Nephron progenitor cell (in vitro differentiated cells): ENCODE measurements around the gene AFG1L.
A peak's percentile ranks its signal among the peaks of the same experiment; 100 is the strongest.
"Not testable (repeated sequence)": the region's sequence is repeated elsewhere in the genome, so short reads cannot be mapped to it uniquely, and the experiment has no call there.

Source experiments
- DNase-seq: peaks from one replicate; pipeline ENCODE4 v3.0.0; 2021
- H3K27ac Mint-ChIP-seq: 2 replicates; pipeline ENCODE4 v1.8.0; 2021; ENCODE audit warnings: mild to moderate bottlenecking, moderate library complexity, mixed read lengths
- H3K27me3 Mint-ChIP-seq: 2 replicates; pipeline ENCODE4 v1.8.0; 2021; ENCODE audit warnings: mild to moderate bottlenecking, low read depth, mixed read lengths; ENCODE audit not compliant: poor library complexity
- H3K36me3 Mint-ChIP-seq: 2 replicates; pipeline ENCODE4 v1.8.0; 2021; ENCODE audit warnings: low read depth, mixed read lengths
- H3K4me1 Mint-ChIP-seq: 2 replicates; pipeline ENCODE4 v1.8.0; 2021; ENCODE audit warnings: mixed read lengths
- H3K4me3 Mint-ChIP-seq: 2 replicates; pipeline ENCODE4 v1.8.0; 2021; ENCODE audit warnings: mild to moderate bottlenecking, moderate library complexity, mixed read lengths
- H3K9me3 Mint-ChIP-seq: 2 replicates; pipeline ENCODE4 v1.8.0; 2021; ENCODE audit warnings: mild to moderate bottlenecking, moderate library complexity, mixed read lengths
- CTCF ChIP-seq: fragments of 200-600 bp; sonication (generic); IDR thresholded peaks from 2 replicates; pipeline ENCODE4 v1.5.0; 2021; ENCODE audit warnings: antibody characterized with exemption

The AFG1L gene

GRCh38 chr6:108293527-108294296 is 1.1 kb upstream of the AFG1L start:
- Mint-ChIP-seq H3K9me3 (no peaks in the 10 kb centered on the region), H3K36me3 (no peaks in the 10 kb centered on the region), H3K27me3 (peaks cover 5% of the 10 kb centered on the region), H3K27ac (no peak overlapping the region), H3K4me1 (peaks cover 24% of the 10 kb centered on the region), H3K4me3 (peak overlapping the region; percentile 97)
- no peak for DNase-seq
- TF ChIP-seq CTCF = no peak

GRCh38 chr6:108294297-108294726 is 542 bp upstream of the AFG1L start:
- no peak for DNase-seq
- Mint-ChIP-seq H3K4me1 (peaks cover 24% of the 10 kb centered on the region), H3K36me3 (no peaks in the 10 kb centered on the region), H3K27ac (peak overlapping the region; percentile 98), H3K27me3 (peaks cover 4% of the 10 kb centered on the region), H3K9me3 (no peaks in the 10 kb centered on the region), H3K4me3 (peak overlapping the region; percentile 97)
- no peak for TF ChIP-seq CTCF

- TF ChIP-seq CTCF = no peak
- H3K36me3 Mint-ChIP-seq = no peaks in the 10 kb centered on the region
- no peak for DNase-seq
Observed at GRCh38 chr6:108295676-108296075, 822 bp downstream of the AFG1L start.

GRCh38 chr6:108302386-108302785 is 7.5 kb downstream of the AFG1L start:
- Mint-ChIP-seq H3K27ac (no peak overlapping the region), H3K27me3 (peaks cover 5% of the 10 kb centered on the region), H3K4me1 (peaks cover 4% of the 10 kb centered on the region), H3K4me3 (no peak overlapping the region), H3K36me3 (peaks cover 16% of the 10 kb centered on the region), H3K9me3 (no peaks in the 10 kb centered on the region)
- DNase-seq = no peak
- no peak for TF ChIP-seq CTCF

More at GRCh38 chr6:108295676-108296075, 822 bp downstream of the AFG1L start:
- H3K4me3 Mint-ChIP-seq = peak overlapping the region; percentile 97
- no peaks in the 10 kb centered on the region for H3K9me3 Mint-ChIP-seq
- H3K27ac Mint-ChIP-seq = peak overlapping the region; percentile 98
- peaks cover 3% of the 10 kb centered on the region for H3K27me3 Mint-ChIP-seq
- H3K4me1 Mint-ChIP-seq = peaks cover 24% of the 10 kb centered on the region

GRCh38 chr6:108304646-108305045 is 9.8 kb downstream of the AFG1L start:
- peaks cover 5% of the 10 kb centered on the region for H3K27me3 Mint-ChIP-seq
- no peak for DNase-seq
- no peak for TF ChIP-seq CTCF
- H3K27ac Mint-ChIP-seq = no peak overlapping the region
- peaks cover 16% of the 10 kb centered on the region for H3K36me3 Mint-ChIP-seq
- H3K9me3 Mint-ChIP-seq = no peaks in the 10 kb centered on the region
- no peak overlapping the region for H3K4me3 Mint-ChIP-seq
- H3K4me1 Mint-ChIP-seq = no peaks in the 10 kb centered on the region

- H3K4me3 Mint-ChIP-seq, H3K36me3 Mint-ChIP-seq, H3K27me3 Mint-ChIP-seq, H3K4me1 Mint-ChIP-seq, H3K27ac Mint-ChIP-seq, DNase-seq, H3K9me3 Mint-ChIP-seq: not testable (repeated sequence)
Observed at GRCh38 chr6:108308641-108309040, 13.8 kb downstream of the AFG1L start.
